GM21367 (cell line): ENCODE data around the gene KLHL2.

ENCODE experiments used
- ATAC-seq: cut with Tn5 transposase; IDR thresholded peaks from one replicate; pipeline ENCODE4 v1.9.1; 2021; ENCODE audit not compliant: unreplicated experiment

Gene KLHL2

DNA sequence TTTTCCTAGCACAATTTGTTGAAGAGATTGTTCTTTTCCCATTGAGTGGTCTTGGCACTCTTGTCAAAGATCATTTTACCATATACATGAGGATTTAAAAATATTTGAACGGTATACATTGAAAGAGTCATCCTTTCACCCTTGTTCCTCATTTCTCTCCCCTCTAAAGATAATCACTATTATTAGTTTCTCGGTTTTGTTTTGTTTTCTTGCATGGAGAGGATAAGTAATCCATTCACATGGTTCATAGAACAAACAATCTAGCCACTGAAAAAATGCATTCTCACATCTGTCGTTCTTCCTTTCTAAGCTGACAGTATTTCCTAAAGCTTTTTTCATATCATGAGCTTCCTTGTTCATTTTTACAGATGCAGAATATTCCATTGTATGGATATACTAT lies 80.9 kb downstream of the KLHL2 start:
- ATAC-seq: peak; percentile 44

- no peak for ATAC-seq
Observed at GRCh38 chr4:165288639-165289422, 81.5 kb downstream of the KLHL2 start.

DNA sequence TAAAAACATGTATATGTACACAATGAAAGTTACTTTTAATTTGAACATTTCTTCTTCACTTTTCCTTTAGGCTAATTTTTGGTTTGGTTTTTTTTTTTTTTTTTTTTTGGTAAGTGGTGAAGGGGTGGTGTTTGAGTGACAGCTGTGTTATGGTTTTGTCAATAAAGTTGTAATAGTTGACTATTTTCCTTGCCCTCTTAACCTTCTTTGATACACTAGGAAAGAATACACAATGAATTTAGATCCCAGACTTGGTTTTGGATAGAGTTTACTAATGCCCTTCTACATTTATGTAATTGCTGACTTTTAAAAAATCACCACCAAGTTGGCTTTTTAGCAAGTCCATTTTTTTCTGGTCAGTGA lies 82.0 kb downstream of the KLHL2 start:
- ATAC-seq: no peak

DNA sequence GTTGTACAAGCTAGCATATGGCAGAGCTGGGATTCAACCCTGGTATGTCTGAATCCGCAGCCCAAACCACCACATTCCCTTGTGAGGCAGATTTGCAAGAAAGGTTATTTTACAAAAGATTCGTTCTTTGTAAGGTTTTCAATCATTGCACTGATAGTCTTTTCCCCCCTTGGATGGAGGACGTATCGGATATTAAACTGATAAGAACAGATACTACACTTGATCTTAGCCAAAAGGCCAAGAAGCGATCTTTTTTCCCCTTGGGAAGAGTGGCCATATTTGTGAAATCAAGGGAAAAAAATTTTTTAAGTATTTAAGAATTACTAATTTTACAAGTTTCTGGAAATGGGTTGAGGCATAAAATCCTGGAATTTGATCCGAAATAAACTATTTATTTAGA lies 85.7 kb downstream of the KLHL2 start:
- ATAC-seq: no peak

- ATAC-seq: no peak
Observed at GRCh38 chr4:165293927-165294649, 86.7 kb downstream of the KLHL2 start.

DNA sequence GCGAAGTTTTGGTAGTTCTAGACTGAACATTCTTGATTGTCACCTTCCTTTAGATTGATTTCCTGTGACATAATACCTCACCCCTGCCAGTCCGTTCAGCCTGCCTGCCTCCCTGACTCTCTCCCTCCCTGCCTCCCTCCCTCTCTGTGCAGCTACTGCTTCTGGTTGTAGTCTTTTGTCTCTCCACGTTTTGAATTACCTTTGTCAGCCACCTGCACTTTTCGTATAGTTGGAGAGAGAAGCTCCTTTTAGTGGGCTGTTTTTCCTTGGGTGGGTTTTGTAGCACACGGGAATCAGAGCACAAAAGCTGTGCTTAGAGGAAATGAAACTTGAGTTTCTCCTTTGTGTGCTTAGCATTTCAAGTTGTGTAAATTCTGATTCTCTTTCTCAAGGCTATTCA lies 87.5 kb downstream of the KLHL2 start:
- ATAC-seq: peak; percentile 86

DNA sequence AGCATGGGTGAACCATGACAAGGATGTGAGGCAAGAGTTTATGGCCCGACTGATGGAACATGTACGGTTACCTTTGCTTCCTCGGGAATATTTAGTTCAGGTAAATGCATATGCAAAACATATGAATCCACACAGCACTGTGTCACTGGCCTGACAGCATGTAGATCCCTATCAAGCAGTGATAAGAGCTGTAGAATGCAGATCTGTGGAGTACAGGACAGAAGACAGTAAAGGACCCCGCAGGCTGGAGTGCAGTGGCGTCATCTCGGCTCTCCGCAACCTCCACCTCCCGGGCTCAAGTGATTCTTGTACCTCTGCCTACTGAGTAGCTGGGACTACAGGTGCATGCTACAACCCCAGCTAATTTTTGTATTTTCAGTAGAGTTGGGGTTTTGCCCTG lies 90.3 kb downstream of the KLHL2 start:
- ATAC-seq: no peak

DNA sequence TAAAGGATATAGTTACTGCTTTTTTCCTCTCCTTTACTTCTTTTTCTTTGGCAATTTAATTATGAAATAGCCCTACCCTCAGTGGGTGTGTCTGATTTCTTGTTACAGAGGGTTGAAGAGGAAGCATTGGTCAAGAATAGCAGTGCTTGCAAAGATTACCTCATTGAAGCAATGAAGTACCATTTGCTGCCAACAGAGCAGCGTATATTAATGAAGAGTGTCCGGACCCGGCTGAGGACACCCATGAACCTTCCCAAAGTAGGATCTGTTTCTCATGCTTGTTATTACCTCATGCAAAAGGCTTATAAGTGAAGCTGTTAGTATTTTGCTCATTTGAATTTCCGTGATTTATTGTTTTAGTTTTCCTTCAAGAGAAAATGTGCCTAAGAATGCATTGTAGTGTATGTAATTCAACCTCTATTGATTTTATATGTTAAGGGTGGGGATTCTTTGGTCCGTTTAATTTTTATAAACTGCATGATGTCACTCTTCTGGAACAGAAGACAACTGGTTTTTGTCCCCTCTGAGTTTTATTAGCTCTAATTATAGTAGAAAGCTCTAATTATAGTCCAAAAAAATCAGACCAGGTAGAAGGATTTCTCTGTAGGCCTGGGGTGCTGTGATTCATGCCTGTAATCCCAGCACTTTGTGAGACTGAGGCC lies 92.2 kb downstream of the KLHL2 start:
- no peak for ATAC-seq

- peak; percentile 91 for ATAC-seq
Observed at GRCh38 chr4:165301833-165302232, 94.5 kb downstream of the KLHL2 start.

DNA sequence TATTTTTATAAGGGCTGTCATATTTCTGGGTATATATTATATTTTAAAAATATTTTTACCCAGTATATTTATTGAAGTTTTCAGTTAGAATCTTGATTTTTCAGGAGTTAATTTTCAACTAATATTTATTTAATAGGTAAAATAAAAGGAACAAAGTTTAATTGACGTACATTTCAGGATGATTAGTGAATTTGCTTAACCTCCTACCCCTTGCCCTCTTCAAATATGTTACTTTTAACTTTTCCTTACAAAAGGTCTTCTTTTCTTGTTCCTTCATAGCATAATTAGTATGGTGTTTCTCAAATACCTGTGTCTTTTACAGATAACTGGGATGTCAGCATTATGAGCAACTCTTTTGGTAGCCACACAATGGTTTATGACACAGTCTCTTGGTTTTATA lies 95.3 kb downstream of the KLHL2 start:
- ATAC-seq: no peak

DNA sequence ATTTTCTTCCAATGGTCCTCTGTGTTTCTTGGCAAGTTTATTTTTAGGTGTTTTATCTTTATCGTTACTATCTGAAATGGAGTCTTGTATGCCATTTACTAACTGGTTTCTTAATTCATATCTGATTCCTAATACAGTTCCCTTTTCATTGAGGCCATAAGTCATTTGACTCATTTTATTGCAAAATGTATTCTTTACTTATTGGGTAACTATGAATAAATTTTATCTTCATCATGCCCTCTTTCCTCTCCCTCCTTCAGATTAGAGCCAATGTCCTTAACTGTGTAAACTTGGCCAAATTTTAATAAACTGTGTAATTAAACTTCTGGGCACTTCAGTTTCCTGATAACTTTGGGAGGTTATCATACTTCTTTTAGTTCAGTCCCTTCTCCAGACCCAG lies 100.8 kb downstream of the KLHL2 start:
- no peak for ATAC-seq

DNA sequence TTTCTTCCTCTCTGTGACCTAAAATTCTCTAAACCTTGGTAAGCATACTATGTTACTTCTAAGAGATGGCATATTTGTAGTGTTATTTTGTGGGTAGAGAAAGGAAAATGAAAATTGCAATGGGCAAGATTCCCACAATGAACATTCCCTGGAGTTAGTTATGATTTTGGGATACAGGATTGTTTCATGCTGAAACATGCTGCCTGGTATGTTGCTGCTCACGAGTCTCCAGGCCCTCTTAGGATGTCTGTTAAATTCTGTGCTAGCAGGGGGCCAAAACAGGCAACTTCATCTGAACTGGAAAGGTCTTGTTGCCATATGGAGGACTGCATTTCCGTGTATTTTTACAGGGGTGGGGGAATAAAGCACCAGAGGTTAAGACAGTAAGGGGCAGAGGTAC lies 101.2 kb downstream of the KLHL2 start:
- no peak for ATAC-seq

DNA sequence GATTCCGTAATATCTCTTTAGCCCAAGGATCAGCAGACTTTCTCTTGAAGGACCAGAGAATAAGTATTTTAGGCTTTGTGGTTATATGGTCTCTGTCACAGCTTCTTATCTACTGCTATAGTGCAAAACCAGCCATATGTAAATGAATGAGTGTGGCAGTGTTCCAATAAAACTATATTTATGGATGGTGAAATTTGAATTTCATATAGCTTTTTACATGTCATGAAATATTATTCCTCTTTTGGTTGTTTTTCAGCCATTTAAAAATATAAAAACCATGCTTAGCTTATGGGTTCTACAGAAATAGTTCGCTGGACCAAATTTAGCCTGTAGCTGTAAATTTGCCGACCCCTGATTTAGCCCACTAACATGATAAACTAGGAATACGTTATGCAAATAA lies 102.1 kb downstream of the KLHL2 start:
- ATAC-seq: no peak

DNA sequence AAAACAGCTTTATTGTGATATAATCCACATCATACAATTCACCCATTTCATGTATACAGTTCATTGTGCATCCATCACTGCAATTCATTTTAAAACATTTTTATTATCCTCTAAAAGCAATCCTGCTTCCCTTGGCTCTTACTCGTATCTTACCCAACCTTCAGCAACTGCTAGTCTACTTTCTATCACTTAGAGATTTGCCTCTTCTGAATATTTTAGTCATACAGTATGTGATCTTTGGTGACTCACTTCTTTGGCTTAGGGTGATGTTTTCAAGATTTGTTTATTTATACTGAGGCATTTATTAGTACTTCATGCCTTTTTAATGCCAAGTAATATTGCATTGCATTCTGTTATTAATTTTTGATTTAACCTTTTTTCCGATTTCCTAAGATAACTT lies 105.1 kb downstream of the KLHL2 start:
- no peak for ATAC-seq

- no peak for ATAC-seq
Observed at GRCh38 chr4:165319030-165319429, 111.7 kb downstream of the KLHL2 start.

DNA sequence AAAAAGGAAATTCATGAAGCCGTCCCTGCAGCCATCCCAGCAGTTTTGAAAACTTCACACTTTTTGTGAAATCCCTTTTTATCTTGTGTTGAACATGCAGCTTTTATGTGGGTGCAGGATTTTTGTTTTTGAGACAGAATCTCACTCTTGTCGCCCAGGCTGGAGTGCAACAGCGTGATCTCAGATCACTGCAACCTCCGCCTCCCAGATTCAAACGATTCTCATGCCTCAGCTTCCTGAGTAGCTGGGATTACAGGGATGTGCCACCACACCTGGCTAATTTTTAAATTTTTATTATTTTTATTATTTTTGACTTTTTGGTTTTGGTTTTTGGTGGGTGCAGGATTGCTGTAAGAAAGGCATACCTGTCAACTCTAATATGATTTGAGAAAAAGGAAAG lies 112.1 kb downstream of the KLHL2 start:
- no peak for ATAC-seq

GRCh38 chr4:165324236-165324917 lies 117.0 kb downstream of the KLHL2 start:
- ATAC-seq: no peak

GRCh38 chr4:165324918-165325304 lies 117.5 kb downstream of the KLHL2 start:
- ATAC-seq: no peak

DNA sequence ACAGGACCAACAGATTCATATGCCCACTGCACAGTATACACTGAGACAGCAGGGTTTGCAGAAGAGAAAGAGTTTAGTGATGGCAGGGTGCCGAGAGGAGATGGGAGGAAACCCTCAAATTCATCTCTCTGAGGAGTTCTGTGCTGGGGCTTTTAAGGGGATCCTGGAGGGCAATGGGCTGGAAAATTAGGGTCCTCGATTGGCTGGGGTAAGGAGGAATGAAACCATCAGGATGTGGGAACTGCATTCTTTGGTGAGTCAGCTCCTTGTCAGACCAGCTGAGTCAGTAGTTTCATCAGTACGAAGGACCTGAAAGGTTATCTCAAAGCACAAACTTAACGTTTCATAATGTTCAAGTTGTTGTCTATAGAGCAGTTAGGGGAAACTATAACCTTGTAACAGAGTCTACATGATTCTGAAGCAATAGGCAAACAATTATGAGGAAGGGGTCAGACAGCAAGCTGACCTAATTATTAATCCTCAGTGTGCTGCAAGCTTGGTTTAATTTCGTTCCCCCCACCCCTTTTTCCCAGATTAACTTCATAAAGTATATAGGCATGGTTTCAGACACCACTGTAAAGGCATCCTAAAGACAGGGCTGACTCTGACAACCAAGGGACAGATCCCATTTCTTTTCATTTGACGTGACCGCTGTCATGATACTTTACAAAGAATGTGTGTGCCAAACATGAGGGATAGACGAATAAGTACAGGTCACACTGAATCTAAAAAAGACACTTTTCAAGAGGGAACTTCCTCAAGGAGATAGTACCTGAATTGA lies 118.6 kb downstream of the KLHL2 start:
- no peak for ATAC-seq

DNA sequence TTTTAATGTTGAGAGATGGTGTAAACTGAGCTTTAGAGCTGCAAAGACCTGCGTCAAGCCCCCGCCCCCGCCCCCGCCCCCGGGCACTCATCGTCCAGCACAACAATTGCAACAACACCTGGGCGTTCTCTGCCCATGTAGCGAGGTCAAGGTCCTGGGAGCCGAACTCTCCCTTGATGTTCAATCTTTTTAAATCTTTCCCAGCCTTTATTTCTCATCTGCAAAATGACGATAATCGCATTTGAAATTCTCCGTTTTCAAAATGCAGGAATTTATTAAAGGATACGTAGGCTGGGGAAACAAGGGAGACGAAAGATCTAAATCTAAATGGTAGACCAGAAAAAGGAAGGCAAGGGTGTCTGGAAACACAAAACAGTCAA lies 119.5 kb downstream of the KLHL2 start:
- no peak for ATAC-seq
